Retinal pigment epithelial cell (primary cell): ENCODE data around the gene ZNF568.

Experiments
- DNase-seq: peaks from one replicate; pipeline ENCODE4 v3.0.0-alpha.2; 2010; ENCODE audit warnings: low read depth
- H3K4me3 ChIP-seq: 2 replicates; pipeline ENCODE4 v1.5.1; 2011; ENCODE audit warnings: mild to moderate bottlenecking, low read length, control low read depth, moderate library complexity
- CTCF ChIP-seq: conservative IDR thresholded peaks from 2 replicates; pipeline ENCODE4 v1.5.1; 2011; ENCODE audit warnings: low read depth, low read length, control low read depth, inconsistent platforms

Gene ZNF568

GRCh38 chr19:36915992-36916830, at the start of gene ZNF568, which contains the start of gene ZNF829:
ZNF568 (plus strand) TSS chr19:36916332; CDS start chr19:36922771, 6,439 bp downstream.
ZNF829 (minus strand) TSS chr19:36916291; CDS start chr19:36915167, 1,124 bp downstream.
- peak; percentile 54 for DNase-seq
- peak; percentile 73 for TF ChIP-seq CTCF
- H3K4me3 ChIP-seq = peak within 1 kb of the TSS; percentile 90

DNA sequence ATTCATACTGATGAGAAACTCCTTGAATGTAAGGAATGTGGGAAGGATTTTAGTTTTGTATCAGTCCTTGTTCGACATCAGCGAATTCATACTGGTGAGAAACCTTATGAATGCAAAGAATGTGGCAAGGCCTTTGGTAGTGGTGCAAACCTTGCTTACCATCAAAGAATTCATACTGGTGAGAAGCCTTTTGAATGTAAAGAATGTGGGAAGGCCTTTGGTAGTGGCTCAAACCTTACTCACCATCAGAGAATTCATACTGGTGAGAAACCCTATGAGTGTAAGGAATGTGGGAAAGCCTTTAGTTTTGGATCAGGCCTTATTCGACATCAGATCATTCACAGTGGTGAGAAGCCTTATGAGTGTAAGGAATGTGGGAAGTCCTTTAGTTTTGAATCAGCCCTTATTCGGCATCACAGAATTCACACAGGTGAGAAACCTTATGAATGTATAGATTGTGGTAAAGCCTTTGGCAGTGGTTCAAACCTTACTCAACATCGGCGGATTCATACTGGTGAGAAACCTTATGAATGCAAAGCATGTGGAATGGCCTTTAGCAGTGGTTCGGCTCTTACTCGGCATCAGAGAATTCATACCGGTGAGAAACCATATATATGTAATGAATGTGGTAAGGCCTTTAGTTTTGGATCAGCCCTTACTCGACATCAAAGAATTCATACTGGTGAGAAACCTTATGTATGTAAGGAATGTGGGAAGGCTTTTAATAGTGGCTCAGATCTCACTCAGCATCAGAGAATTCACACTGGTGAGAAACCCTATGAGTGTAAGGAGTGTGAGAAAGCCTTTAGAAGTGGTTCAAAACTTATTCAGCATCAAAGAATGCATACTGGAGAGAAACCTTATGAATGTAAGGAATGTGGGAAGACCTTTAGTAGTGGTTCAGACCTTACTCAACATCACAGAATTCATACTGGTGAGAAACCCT, 38.9 kb upstream of the ZNF568 start:
- TF ChIP-seq CTCF = no peak
- H3K4me3 ChIP-seq = no peak overlapping the region
- no peak for DNase-seq

DNA sequence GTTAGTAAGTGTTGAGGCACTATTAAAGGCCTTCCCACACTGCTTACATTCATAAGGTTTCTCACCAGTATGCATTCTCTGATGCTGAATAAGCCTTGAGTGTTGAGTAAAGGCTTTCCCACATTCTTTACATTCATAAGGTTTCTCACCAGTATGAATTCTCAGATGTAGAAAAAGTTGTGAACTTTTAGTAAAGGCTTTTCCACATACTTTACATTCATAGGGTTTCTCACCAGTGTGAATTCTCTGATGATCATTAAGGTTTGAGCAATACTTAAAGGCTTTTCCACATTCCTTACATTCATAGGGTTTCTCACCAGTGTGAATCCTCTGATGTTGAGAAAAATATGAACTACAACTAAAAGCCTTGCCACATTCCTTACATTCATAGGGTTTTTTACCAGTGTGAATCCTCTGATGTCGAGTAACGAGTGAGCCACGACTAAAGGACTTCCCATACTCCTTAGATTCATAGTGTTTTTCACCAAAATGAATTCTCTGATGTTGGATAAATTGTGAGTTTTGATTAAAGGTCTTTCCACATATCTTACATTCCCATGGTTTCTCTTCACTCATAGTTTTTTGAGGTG, 24.3 kb upstream of the ZNF568 start:
- DNase-seq = no peak
- TF ChIP-seq CTCF = no peak
- no peak overlapping the region for H3K4me3 ChIP-seq

DNA sequence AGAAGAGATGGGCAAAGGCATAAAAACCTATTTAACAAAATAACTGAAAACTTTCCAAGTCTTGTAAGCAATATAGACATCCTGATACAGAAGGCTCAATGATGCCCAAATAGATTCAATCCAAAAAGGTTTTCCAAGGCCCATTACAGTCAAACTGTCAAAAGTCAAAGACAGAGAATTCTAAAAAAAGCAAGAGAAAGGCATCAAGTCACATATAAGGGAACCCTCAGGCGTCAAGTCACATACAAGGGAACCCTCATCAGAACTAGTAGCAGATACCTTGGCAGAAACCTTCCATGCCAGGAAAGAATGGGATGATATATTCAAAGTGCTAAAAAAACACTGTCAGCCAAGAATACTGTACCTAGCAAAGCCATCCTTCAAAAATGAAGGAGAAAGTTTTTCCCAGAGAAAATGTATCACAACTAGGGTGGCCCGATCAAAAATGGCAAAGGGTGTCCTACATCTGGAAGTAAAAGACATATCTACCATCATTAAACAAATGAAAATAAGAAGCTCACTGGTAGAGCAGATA, 21.2 kb upstream of the ZNF568 start:
- no peak for DNase-seq
- no peak overlapping the region for H3K4me3 ChIP-seq
- TF ChIP-seq CTCF = no peak

- TF ChIP-seq CTCF = no peak
- H3K4me3 ChIP-seq = no peak overlapping the region
- no peak for DNase-seq
Measured at GRCh38 chr19:36898422-36898821, 17.7 kb upstream of the ZNF568 start.

DNA sequence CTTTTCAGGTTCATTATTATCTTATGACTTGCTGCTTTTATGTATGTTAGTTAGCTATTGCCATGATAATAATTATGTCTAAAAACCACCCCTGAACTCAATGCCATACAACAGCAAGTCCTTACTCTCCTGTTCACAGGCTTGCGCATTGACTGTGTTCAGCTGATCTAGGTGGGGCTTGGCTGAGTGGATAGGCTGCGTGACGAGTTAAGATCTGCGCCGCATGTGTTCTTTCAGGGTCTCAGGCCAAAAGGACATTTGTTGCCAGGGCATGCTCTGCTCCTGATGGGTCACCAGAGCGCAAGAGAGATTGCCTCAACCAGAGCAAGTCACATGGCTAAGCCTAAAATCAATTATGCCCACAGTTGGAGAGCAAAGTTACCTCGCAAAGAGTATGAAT, 859 bp downstream of the ZNF568 start:
- no peak for TF ChIP-seq CTCF
- H3K4me3 ChIP-seq = peak overlapping the region; percentile 90
- DNase-seq = peak; percentile 7
